ENCODE results near the gene PLXNA4. TPM values are rescaled to one million over a fixed set of nuclear protein-coding genes. Genes with fewer than 3 reads are reported as not detected.

PLXNA4 gene
- total RNA-seq, 1 experiment from 2014 or later, result 0.81 TPM

DNA sequence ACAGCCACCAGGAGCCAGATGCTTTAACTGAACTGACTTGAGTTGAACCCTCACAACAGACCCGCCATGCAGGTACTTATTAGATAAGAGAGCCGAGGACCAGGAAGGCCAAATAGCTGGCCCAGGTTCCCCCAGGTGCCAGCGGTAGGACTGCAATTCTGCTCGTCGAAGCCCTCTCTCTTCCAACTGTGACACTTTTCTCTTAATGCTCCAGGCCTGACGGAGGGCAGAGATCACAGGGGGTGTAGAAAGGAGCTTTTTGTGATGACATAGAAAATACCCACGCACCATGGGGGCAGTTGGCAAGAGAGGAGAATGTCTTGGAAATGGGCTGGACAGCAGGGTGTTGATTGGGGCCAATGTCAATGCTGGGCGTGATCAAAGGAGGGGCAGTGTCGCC is 208.5 kb downstream of the PLXNA4 start:
- H3K4me3 Mint-ChIP-seq, result no peak overlapping the region
- DNase-seq (ENCODE audit: low spot score), result no peak
- H3K4me1 Mint-ChIP-seq, result peaks cover 4% of the 10 kb centered on the region; the same call in 1 of the 2 replicates
- no peak for TF ChIP-seq FOXJ3 (CRISPR knock-in tag; IDR thresholded peaks at IDR 0.05; ENCODE audit: borderline replicate concordance)
- TF ChIP-seq CREB1 (CRISPR knock-in tag; IDR thresholded peaks at IDR 0.05), result no peak
- no peak for TF ChIP-seq NR1H2 (CRISPR knock-in tag; IDR thresholded peaks at IDR 0.05)
- TF ChIP-seq TEAD4 (CRISPR knock-in tag; IDR thresholded peaks at IDR 0.05), result no peak
- no peak for TF ChIP-seq FOXK1 (CRISPR knock-in tag; IDR thresholded peaks at IDR 0.05)
- TF ChIP-seq ZNF671 (CRISPR knock-in tag; IDR thresholded peaks at IDR 0.05), result no peak
- TF ChIP-seq, protein P1, sequence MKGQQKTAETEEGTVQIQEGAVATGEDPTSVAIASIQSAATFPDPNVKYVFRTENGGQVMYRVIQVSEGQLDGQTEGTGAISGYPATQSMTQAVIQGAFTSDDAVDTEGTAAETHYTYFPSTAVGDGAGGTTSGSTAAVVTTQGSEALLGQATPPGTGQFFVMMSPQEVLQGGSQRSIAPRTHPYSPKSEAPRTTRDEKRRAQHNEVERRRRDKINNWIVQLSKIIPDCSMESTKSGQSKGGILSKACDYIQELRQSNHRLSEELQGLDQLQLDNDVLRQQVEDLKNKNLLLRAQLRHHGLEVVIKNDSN (CRISPR knock-in tag; IDR thresholded peaks at IDR 0.05), result no peak
- TF ChIP-seq, protein P2, sequence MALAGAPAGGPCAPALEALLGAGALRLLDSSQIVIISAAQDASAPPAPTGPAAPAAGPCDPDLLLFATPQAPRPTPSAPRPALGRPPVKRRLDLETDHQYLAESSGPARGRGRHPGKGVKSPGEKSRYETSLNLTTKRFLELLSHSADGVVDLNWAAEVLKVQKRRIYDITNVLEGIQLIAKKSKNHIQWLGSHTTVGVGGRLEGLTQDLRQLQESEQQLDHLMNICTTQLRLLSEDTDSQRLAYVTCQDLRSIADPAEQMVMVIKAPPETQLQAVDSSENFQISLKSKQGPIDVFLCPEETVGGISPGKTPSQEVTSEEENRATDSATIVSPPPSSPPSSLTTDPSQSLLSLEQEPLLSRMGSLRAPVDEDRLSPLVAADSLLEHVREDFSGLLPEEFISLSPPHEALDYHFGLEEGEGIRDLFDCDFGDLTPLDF (CRISPR knock-in tag; IDR thresholded peaks at IDR 0.05), result no peak
- no peak for TF ChIP-seq ZNF423 (CRISPR knock-in tag; IDR thresholded peaks at IDR 0.05)
- TF ChIP-seq ZNF416 (CRISPR knock-in tag; IDR thresholded peaks at IDR 0.05), result no peak
- no peak for TF ChIP-seq NR2C2 (CRISPR knock-in tag; IDR thresholded peaks at IDR 0.05)
- TF ChIP-seq NFE2L1 (CRISPR knock-in tag; IDR thresholded peaks at IDR 0.05), result no peak
- TF ChIP-seq, protein P3, sequence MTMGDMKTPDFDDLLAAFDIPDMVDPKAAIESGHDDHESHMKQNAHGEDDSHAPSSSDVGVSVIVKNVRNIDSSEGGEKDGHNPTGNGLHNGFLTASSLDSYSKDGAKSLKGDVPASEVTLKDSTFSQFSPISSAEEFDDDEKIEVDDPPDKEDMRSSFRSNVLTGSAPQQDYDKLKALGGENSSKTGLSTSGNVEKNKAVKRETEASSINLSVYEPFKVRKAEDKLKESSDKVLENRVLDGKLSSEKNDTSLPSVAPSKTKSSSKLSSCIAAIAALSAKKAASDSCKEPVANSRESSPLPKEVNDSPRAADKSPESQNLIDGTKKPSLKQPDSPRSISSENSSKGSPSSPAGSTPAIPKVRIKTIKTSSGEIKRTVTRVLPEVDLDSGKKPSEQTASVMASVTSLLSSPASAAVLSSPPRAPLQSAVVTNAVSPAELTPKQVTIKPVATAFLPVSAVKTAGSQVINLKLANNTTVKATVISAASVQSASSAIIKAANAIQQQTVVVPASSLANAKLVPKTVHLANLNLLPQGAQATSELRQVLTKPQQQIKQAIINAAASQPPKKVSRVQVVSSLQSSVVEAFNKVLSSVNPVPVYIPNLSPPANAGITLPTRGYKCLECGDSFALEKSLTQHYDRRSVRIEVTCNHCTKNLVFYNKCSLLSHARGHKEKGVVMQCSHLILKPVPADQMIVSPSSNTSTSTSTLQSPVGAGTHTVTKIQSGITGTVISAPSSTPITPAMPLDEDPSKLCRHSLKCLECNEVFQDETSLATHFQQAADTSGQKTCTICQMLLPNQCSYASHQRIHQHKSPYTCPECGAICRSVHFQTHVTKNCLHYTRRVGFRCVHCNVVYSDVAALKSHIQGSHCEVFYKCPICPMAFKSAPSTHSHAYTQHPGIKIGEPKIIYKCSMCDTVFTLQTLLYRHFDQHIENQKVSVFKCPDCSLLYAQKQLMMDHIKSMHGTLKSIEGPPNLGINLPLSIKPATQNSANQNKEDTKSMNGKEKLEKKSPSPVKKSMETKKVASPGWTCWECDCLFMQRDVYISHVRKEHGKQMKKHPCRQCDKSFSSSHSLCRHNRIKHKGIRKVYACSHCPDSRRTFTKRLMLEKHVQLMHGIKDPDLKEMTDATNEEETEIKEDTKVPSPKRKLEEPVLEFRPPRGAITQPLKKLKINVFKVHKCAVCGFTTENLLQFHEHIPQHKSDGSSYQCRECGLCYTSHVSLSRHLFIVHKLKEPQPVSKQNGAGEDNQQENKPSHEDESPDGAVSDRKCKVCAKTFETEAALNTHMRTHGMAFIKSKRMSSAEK (CRISPR knock-in tag; IDR thresholded peaks at IDR 0.05; ENCODE audit: borderline replicate concordance), result no peak
- TF ChIP-seq ZNF263 (CRISPR knock-in tag; IDR thresholded peaks at IDR 0.05; ENCODE audit: low read depth), result no peak
- TF ChIP-seq, protein P4, sequence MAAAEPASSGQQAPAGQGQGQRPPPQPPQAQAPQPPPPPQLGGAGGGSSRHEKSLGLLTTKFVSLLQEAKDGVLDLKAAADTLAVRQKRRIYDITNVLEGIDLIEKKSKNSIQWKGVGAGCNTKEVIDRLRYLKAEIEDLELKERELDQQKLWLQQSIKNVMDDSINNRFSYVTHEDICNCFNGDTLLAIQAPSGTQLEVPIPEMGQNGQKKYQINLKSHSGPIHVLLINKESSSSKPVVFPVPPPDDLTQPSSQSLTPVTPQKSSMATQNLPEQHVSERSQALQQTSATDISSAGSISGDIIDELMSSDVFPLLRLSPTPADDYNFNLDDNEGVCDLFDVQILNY (CRISPR knock-in tag; IDR thresholded peaks at IDR 0.05), result no peak
- TF ChIP-seq, protein P5, sequence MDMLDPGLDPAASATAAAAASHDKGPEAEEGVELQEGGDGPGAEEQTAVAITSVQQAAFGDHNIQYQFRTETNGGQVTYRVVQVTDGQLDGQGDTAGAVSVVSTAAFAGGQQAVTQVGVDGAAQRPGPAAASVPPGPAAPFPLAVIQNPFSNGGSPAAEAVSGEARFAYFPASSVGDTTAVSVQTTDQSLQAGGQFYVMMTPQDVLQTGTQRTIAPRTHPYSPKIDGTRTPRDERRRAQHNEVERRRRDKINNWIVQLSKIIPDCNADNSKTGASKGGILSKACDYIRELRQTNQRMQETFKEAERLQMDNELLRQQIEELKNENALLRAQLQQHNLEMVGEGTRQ (CRISPR knock-in tag; IDR thresholded peaks at IDR 0.05), result no peak
- TF ChIP-seq MXD4 (CRISPR knock-in tag; IDR thresholded peaks at IDR 0.05; ENCODE audit: borderline replicate concordance), result no peak
- TF ChIP-seq, protein P6, sequence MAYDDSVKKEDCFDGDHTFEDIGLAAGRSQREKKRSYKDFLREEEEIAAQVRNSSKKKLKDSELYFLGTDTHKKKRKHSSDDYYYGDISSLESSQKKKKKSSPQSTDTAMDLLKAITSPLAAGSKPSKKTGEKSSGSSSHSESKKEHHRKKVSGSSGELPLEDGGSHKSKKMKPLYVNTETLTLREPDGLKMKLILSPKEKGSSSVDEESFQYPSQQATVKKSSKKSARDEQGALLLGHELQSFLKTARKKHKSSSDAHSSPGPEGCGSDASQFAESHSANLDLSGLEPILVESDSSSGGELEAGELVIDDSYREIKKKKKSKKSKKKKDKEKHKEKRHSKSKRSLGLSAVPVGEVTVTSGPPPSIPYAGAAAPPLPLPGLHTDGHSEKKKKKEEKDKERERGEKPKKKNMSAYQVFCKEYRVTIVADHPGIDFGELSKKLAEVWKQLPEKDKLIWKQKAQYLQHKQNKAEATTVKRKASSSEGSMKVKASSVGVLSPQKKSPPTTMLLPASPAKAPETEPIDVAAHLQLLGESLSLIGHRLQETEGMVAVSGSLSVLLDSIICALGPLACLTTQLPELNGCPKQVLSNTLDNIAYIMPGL (CRISPR knock-in tag; IDR thresholded peaks at IDR 0.05), result no peak
- TF ChIP-seq, protein P7, sequence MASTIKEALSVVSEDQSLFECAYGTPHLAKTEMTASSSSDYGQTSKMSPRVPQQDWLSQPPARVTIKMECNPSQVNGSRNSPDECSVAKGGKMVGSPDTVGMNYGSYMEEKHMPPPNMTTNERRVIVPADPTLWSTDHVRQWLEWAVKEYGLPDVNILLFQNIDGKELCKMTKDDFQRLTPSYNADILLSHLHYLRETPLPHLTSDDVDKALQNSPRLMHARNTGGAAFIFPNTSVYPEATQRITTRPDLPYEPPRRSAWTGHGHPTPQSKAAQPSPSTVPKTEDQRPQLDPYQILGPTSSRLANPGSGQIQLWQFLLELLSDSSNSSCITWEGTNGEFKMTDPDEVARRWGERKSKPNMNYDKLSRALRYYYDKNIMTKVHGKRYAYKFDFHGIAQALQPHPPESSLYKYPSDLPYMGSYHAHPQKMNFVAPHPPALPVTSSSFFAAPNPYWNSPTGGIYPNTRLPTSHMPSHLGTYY (CRISPR knock-in tag; IDR thresholded peaks at IDR 0.05), result no peak
- TF ChIP-seq ZNF232 (CRISPR knock-in tag; IDR thresholded peaks at IDR 0.05), result no peak
- ATAC-seq, result no peak
- no peaks in the 10 kb centered on the region for H3K36me3 Mint-ChIP-seq
- no peak overlapping the region for H3K27ac Mint-ChIP-seq
- ChIA-PET CTCF (no interaction called here), POLR2A (no interaction called here)
- no peaks in the 10 kb centered on the region for H3K9me3 Mint-ChIP-seq
- peaks cover 3% of the 10 kb centered on the region for H3K27me3 Mint-ChIP-seq (ENCODE audit: low read depth)

All from WTC11 (cell line).